Measurements from ENCODE around the gene CHRNA9.

GRCh38 chr4:40294339-40294738 is 40.8 kb upstream of the CHRNA9 start:
- no peak for TF ChIP-seq CTCF (optimal IDR thresholded peaks at IDR 0.05 in 1 of 3, IDR thresholded peaks at IDR 0.05 in 1 of 3, conservative IDR thresholded peaks at IDR 0.05 in 1 of 3; ENCODE audit: extremely low read depth in 1 of 3, insufficient read depth in 2 of 3, low read length in 3 of 3)
- no peak for TF ChIP-seq EZH2 (IDR thresholded peaks at IDR 0.05; ENCODE audit: low read length)

All from keratinocyte (primary cell).